Stimulated activated CD4-positive, alpha-beta T cell treated with anti-CD3 and anti-CD28 coated beads, Interleukin-12 subunit alpha, Interleukin-12 subunit beta, amount 100 ng/mL, for 48 hours (primary cell): Measurements from ENCODE around the gene EPHB2.

Experiments
- DNase-seq, 3 donors: peaks; one replicate each; pipeline ENCODE4 v3.0.0-alpha.2; 2020; ENCODE audit warnings: low read depth in 2 of 3, low spot score in 1 of 3

EPHB2 gene

GRCh38 chr1:22749919-22750684, 39.5 kb downstream of the EPHB2 start:
- no peak for DNase-seq

GRCh38 chr1:22750685-22751051, 40.0 kb downstream of the EPHB2 start:
- DNase-seq = no peak

- no peak for DNase-seq
Observed at GRCh38 chr1:22751124-22751531, 40.5 kb downstream of the EPHB2 start.

GRCh38 chr1:22752339-22752738, 41.7 kb downstream of the EPHB2 start:
- DNase-seq = no peak

- DNase-seq = no peak
Observed at GRCh38 chr1:22753481-22753971, 42.9 kb downstream of the EPHB2 start.

GRCh38 chr1:22754106-22754768, 43.6 kb downstream of the EPHB2 start:
- no peak for DNase-seq

- no peak for DNase-seq
Observed at GRCh38 chr1:22754824-22755223, 44.2 kb downstream of the EPHB2 start.

GRCh38 chr1:22755641-22756040, 45.0 kb downstream of the EPHB2 start:
- DNase-seq = no peak

GRCh38 chr1:22756125-22756735, 45.6 kb downstream of the EPHB2 start:
- no peak for DNase-seq

- DNase-seq = no peak
Observed at GRCh38 chr1:22760455-22760854, 49.8 kb downstream of the EPHB2 start.

- DNase-seq = no peak
Observed at GRCh38 chr1:22761101-22761500, 50.5 kb downstream of the EPHB2 start.

- no peak for DNase-seq
Observed at GRCh38 chr1:22761821-22762220, 51.2 kb downstream of the EPHB2 start.

GRCh38 chr1:22763487-22764200, 53.0 kb downstream of the EPHB2 start:
- DNase-seq = no peak

GRCh38 chr1:22767852-22768251, 57.2 kb downstream of the EPHB2 start:
- no peak for DNase-seq

GRCh38 chr1:22769932-22770331, 59.3 kb downstream of the EPHB2 start:
- no peak for DNase-seq

GRCh38 chr1:22772014-22772413, 61.4 kb downstream of the EPHB2 start:
- DNase-seq = no peak

- no peak for DNase-seq
Observed at GRCh38 chr1:22773981-22774832, 63.6 kb downstream of the EPHB2 start.

GRCh38 chr1:22774833-22775182, 64.2 kb downstream of the EPHB2 start:
- DNase-seq = no peak

GRCh38 chr1:22775478-22775877, 64.8 kb downstream of the EPHB2 start:
- no peak for DNase-seq

GRCh38 chr1:22776035-22776613, 65.5 kb downstream of the EPHB2 start:
- DNase-seq = no peak
